GM18951 (cell line): ENCODE data around the gene TRPC6.
"Not testable (repeated sequence)": the region's sequence is repeated elsewhere in the genome, so short reads cannot be mapped to it uniquely, and the experiment has no call there.

ENCODE experiments used
- POLR2A ChIP-seq: IDR thresholded peaks from 4 replicates; pipeline ENCODE4 v1.6.1; 2011; ENCODE audit warnings: mild to moderate bottlenecking; ENCODE audit not compliant: insufficient read length, insufficient read depth; ENCODE audit errors: extremely low read depth
- in situ Hi-C: fragments of 300-500 bp; cut with MboI; formaldehyde crosslinking; loops from one replicate; pipeline ENCODE4 v1.12.0; 2022; ENCODE audit warnings: low sequenced_read_pairs, mixed read lengths, inconsistent platforms; ENCODE audit not compliant: unreplicated experiment

Gene TRPC6

DNA sequence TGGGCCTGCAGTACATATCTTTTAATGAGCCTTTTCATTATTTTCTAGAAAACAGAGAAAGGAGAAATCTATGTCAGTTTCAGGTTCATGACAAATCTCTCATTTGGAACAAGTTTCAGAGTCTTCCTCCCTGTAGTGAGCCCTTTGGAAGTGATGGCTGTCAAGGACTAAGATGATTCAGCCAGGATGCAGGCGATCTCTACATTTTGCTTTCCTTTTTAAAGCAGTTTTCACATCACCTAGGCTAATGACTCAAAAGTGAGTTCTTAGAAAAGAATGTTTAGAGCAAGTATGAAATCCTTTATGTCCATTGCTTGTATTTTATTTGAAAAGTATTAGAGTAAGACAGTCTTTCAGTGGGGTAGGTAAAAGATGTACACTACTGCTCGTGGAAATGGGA is 130.1 kb downstream of the TRPC6 start:
- in situ Hi-C loops: loop anchor here (25.0 kb wide), 2 partner anchors 384 to 1209 kb away; no protein-coding TSS in a partner anchor
- no peak for TF ChIP-seq POLR2A

- in situ Hi-C loops: no loop called here
- no peak for TF ChIP-seq POLR2A
Observed at GRCh38 chr11:101448881-101449442, 134.8 kb downstream of the TRPC6 start.

GRCh38 chr11:101446726-101447125 is 137.1 kb downstream of the TRPC6 start:
- TF ChIP-seq POLR2A: no peak
- in situ Hi-C loops: no loop called here

DNA sequence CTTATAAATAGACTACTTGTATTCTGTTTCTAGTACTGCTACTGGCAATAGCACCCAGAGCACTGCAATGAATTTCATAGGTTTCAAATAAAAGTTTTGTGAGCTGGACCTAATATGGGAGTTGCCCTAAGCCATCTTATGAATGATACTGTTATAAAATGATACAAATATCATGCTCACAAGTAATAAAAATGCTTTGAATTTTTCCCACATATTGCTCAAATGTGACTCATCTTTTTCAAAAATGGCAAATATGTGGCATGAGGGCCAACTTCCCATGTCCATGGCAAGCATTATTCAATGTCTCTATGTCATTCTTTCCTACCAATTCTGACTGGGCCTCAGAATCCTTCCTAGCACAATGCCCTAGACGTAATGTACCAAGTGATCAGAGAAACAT is 137.6 kb downstream of the TRPC6 start:
- TF ChIP-seq POLR2A: no peak

DNA sequence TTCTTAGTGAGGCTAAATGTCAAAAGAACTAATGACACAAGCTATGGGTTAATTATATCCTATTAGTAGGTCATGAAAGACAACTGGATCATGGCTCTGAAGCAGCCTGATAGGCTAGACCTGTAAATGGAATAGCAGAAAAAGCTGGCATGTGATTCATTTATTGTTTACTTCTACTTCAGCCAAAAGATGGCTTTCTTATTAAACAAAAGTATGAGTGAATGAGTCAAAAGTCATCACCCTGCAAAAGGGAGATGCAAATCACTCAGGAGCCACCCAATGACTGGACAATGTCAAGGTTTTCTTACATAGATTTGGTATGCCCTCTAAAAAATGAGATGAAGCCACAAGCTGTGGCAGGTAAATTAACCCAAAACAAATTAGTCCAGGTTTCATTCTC is 138.0 kb downstream of the TRPC6 start:
- in situ Hi-C loops: no loop called here
- TF ChIP-seq POLR2A: no peak

More for the DNA sequence above, 137.6 kb downstream of the TRPC6 start:
- in situ Hi-C loops: no loop called here

DNA sequence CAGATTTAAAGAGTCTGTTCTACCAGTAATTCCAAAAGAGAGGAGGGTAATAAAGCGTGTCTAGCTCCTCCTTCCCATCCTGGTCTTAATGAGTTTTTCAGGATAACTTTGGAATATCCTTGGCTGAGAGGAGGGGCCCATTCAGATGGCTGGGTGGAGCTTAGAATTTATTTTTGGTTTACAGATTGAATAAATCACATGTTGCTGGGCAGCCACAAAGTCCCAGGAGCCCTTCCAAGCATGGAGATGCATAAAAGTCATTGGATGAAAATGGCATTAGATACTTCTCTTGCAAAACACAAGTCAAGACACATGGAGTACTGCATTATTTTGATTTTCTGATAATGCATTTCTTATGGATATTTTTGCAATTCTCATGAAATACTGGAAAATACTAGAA is 139.0 kb downstream of the TRPC6 start:
- in situ Hi-C loops: no loop called here
- no peak for TF ChIP-seq POLR2A

- in situ Hi-C loops: no loop called here
- TF ChIP-seq POLR2A: no peak
Observed at GRCh38 chr11:101444164-101444563, 139.6 kb downstream of the TRPC6 start.

- no peak for TF ChIP-seq POLR2A
- in situ Hi-C loops: no loop called here
Observed at GRCh38 chr11:101442936-101443521, 140.8 kb downstream of the TRPC6 start.

DNA sequence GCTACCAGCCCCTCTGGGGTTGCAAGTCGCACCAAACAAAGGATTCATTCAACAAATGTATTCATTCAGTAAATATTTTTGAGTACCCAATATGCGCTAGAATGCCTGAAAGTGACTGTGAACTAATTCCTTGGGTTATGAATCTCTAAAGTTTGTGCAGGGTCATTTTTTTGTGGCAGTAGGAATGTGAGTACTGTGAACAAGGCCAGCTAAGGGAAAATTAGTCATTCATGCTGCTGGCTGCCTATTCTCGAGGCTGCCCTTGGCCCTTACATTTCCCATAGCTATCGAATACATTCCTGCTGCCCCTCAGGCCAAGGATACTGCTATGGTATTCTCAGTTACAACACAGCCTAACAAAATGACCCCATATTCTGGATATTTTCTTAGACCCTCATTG is 141.6 kb downstream of the TRPC6 start:
- in situ Hi-C loops: no loop called here

DNA sequence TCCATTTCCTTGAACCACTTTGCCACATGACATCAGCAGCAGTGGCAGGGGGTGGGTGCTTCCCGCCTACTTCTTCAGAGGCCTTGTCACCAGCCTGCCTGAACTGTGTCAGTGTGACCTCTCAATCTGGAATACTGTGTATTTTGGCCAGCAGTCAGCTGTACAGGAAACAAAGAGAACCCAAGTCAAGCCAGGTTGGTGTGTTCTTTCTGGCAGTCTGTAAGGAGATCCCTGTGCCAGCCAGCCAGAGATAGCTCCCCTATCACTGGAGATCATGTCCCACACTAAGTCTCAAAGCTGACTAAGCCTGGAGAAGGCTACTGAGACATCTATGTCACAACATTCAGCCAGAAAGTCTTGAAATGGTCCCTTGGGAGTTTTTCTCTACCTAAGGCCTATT is 142.1 kb downstream of the TRPC6 start:
- in situ Hi-C loops: no loop called here

More for the DNA sequence above, 141.6 kb downstream of the TRPC6 start:
- no peak for TF ChIP-seq POLR2A

GRCh38 chr11:101439488-101439887 is 144.3 kb downstream of the TRPC6 start:
- in situ Hi-C loops: no loop called here
- TF ChIP-seq POLR2A: no peak

More for the DNA sequence above, 142.1 kb downstream of the TRPC6 start:
- TF ChIP-seq POLR2A: no peak

DNA sequence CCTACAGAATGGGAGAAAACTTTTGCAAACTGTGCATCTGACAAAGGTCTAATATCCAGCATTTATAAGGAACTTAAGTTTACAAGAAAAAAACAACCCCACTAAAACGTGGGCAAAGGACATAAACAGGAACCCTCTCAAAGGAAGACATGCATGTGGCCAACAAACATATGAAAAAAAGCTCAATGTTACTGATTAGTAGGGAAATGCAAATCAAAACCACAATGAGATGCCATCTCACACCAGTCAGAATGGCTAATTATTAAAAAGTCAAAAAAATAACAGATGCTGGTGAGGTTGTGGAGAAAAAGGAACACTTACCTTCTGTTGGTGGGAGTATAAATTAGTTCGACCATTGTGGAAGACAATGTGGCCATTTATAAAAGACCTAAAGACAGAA is 145.1 kb downstream of the TRPC6 start:
- in situ Hi-C loops: not testable (repeated sequence)

GRCh38 chr11:101438126-101438525 is 145.7 kb downstream of the TRPC6 start:
- no peak for TF ChIP-seq POLR2A
- in situ Hi-C loops: no loop called here

DNA sequence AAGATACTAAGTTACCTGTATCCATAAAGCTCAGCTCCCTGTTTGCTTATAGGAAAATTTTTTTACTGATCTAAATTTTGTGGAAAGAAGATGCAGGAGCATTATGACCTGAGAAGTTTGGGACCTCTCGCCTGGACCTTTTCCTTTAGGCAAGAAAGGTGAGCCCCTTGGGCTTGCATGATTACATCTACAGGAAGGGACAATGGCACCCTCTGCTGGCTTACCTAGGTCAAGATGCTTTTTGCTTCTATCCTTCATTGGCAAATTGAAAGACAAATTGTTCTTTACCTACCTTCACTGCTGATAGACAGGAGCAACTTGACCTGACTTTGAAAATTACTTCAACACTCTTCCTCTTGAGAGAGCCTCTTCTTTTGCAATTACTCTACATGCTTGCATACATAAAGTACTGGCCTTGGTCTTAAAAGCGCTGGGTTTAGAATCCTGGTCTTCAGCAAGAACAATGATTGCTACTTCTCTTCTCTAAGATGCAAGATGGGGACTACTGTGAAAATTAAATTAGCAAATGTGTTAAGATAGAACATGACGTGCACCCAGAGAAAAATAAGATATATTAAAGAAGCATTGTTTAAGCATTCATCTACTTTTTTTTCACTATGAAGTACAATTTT is 147.2 kb downstream of the TRPC6 start:
- in situ Hi-C loops: no loop called here
- TF ChIP-seq POLR2A: no peak
